Ovary (tissue), 9 donors: ENCODE data around the gene ATP7B. TPM values are rescaled to one million over a fixed set of nuclear protein-coding genes. Genes with fewer than 3 reads are reported as not detected.
"Not testable (repeated sequence)": the region's sequence is repeated elsewhere in the genome, so short reads cannot be mapped to it uniquely, and the experiment has no call there.

Source experiments
- DNase-seq, 5 donors: peaks; one replicate each; pipeline ENCODE4 v3.0.0-alpha.2; 2019 to 2020
- H3K27ac ChIP-seq, 2 donors: fragments of 200-600 bp; one replicate each; pipeline versions ENCODE4 v1.5.1 to v1.8.0; 2019 to 2022
- H3K27me3 ChIP-seq: fragments of 200-600 bp; one replicate; pipeline ENCODE4 v1.8.0; 2022
- H3K36me3 ChIP-seq: fragments of 200-600 bp; sonication (generic); one replicate; pipeline ENCODE4 v1.5.1; 2019
- H3K4me1 ChIP-seq: one replicate; pipeline ENCODE4 v1.8.1; 2013; ENCODE audit warnings: mild to moderate bottlenecking, moderate library complexity; ENCODE audit not compliant: insufficient read depth
- H3K4me3 ChIP-seq: fragments of 200-600 bp; sonication (generic); one replicate; pipeline ENCODE4 v1.5.1; 2017
- H3K9me3 ChIP-seq, 2 donors: fragments of 200-600 bp in 1 of 2; sonication (generic) in 1 of 2; one replicate each; pipeline versions ENCODE4 v1.5.1 to v1.8.1; 2013 to 2019; ENCODE audit warnings: mild to moderate bottlenecking in 1 of 2, moderate library complexity in 1 of 2
- EP300 ChIP-seq: sonication (generic); formaldehyde crosslinking; IDR thresholded peaks from one replicate; pipeline ENCODE4 v1.6.1; 2017; ENCODE audit warnings: antibody characterized with exemption
- POLR2A ChIP-seq: fragments of 450-650 bp; IDR thresholded peaks from one replicate; pipeline ENCODE4 v1.6.1; 2017; ENCODE audit warnings: antibody characterized with exemption, mild to moderate bottlenecking, moderate library complexity
- WGBS, 3 donors: extraction: QIAGEN DNeasy Blood & Tissue Kit in 1 of 3; methylation state at CpG; one replicate each; pipeline versions ENCODE4 v1.1.5 to v1.1.7; 2013 to 2017; 5-methylcytosine and 5-hydroxymethylcytosine counted together
- intact Hi-C, 4 donors: fragments of 100-400 bp; cut with DNase I; formaldehyde crosslinking; loops; one replicate each; pipeline versions ENCODE4 v1.11.0 to v1.15.1; 2022 to 2023
- polyA plus RNA-seq, 2 donors: library from polyadenylated mRNA; stranded (reverse); fragments of 200-250 nt in 1 of 2; fragments of 350-450 nt in 1 of 2; fragmentation: Illumina TruSeq in 1 of 2; extraction: RNeasy Lipid Tissue Mini Kit (QIAGEN cat#74804) in 1 of 2; gene quantifications; one replicate each; pipeline ENCODE4 v1.2.3, GENCODE V29; 2013 to 2014
- total RNA-seq, 7 donors: library from RNA; depleted of rRNA in 2 of 7; stranded (reverse); fragments of >200 nt in 2 of 7; fragmentation: NEBNext Ultra II Directional in 3 of 7; extraction: Animal tissue kit (Norgen Biotek cat#: 25700) in 3 of 7; gene quantifications; one replicate each; pipeline versions ENCODE4 v1.1.0 to v1.2.4, GENCODE V29; 2016 to 2023
- TF ChIP-seq, protein P1 (sequence below), 3 donors: fragments of 450-650 bp in 2 of 3; fragments of 200-600 bp in 1 of 3; IDR thresholded peaks; one replicate each; pipeline versions ENCODE4 v1.5.1 to v1.8.0; 2016 to 2022; ENCODE audit warnings: antibody characterized with exemption in 3 of 3, mild to moderate bottlenecking in 1 of 3
- donor health status: DM: no; HTN: no; CAD: no; lungs with moderate emphysema.
- donor health status: DM: no; HTN: no; CAD: no.
- donor health status: Bipolar disorder and iron deficiency.
- donor health status: DM: yes; HTN: yes; CAD: no.
- donor health status: DM: no; HTN: no; CAD: no.
- donor health status: DM: yes; HTN: yes; CAD: no.

ATP7B gene
- total and polyA plus RNA-seq, 9 donors = 2.9 to 7.3 (median 5.1) TPM

- H3K4me3 ChIP-seq = no peak overlapping the region
- H3K27me3 ChIP-seq = no peaks in the 10 kb centered on the region
- 39 to 44% (median 40%) methylated on average over 9 of the region's 9 CpGs for WGBS, 3 donors
- TF ChIP-seq, protein P1, sequence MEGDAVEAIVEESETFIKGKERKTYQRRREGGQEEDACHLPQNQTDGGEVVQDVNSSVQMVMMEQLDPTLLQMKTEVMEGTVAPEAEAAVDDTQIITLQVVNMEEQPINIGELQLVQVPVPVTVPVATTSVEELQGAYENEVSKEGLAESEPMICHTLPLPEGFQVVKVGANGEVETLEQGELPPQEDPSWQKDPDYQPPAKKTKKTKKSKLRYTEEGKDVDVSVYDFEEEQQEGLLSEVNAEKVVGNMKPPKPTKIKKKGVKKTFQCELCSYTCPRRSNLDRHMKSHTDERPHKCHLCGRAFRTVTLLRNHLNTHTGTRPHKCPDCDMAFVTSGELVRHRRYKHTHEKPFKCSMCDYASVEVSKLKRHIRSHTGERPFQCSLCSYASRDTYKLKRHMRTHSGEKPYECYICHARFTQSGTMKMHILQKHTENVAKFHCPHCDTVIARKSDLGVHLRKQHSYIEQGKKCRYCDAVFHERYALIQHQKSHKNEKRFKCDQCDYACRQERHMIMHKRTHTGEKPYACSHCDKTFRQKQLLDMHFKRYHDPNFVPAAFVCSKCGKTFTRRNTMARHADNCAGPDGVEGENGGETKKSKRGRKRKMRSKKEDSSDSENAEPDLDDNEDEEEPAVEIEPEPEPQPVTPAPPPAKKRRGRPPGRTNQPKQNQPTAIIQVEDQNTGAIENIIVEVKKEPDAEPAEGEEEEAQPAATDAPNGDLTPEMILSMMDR (IDR thresholded peaks at IDR 0.05) = no peak
- TF ChIP-seq EP300 (no peak), POLR2A (no peak)
- peaks cover 8% of the 10 kb centered on the region for H3K4me1 ChIP-seq
- no peaks in the 10 kb centered on the region for H3K36me3 ChIP-seq
- intact Hi-C loops = no loop called here
- no peak for DNase-seq
- no peaks in the 10 kb centered on the region for H3K9me3 ChIP-seq
- no peak overlapping the region for H3K27ac ChIP-seq
Observed at GRCh38 chr13:51995677-51996551, 15.3 kb downstream of the ATP7B start.

DNA sequence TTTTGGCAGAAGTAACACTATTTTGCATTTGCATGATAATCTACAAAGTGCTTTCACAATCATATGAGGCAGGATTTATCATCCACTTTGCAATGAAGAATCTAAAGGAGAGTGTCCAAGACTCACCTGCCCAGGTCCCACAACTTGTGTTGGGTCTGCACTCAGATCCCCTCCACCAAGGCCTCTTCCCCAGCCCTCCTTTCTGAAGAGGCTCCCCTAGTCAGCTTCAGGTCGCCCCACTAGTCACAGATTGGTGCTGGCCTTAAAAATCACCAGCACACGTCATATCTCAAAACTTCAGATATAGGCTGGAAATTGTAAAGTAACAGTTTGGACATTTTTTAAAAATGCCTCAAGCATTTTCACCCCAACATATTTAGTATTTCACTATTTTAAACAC is 17.5 kb downstream of the ATP7B start:
- WGBS, 3 donors = 77 to 92% (median 91%) methylated on average over 2 of the region's 2 CpGs
- Histone ChIP-seq H3K9me3 (no peaks in the 10 kb centered on the region), H3K4me3 (no peak overlapping the region), H3K36me3 (no peaks in the 10 kb centered on the region), H3K27me3 (no peaks in the 10 kb centered on the region), H3K27ac (no peak overlapping the region), H3K4me1 (peaks cover 8% of the 10 kb centered on the region)
- intact Hi-C loops = no loop called here
- TF ChIP-seq EP300 (no peak), POLR2A (no peak)
- TF ChIP-seq, protein P1 (IDR thresholded peaks at IDR 0.05) = no peak
- DNase-seq = no peak

- TF ChIP-seq EP300 = no peak
- TF ChIP-seq, protein P1 (IDR thresholded peaks at IDR 0.05) = no peak
- intact Hi-C loops = no loop called here
- H3K4me3 ChIP-seq = no peak overlapping the region
- H3K36me3 ChIP-seq = no peaks in the 10 kb centered on the region
- H3K4me1 ChIP-seq = no peaks in the 10 kb centered on the region
- no peak overlapping the region for H3K27ac ChIP-seq
- WGBS, 3 donors = 63 to 78% (median 76%) methylated on average over 3 of the region's 3 CpGs
- DNase-seq = no peak
- no peaks in the 10 kb centered on the region for H3K9me3 ChIP-seq
- no peaks in the 10 kb centered on the region for H3K27me3 ChIP-seq
Observed at GRCh38 chr13:51988988-51989618, 22.1 kb downstream of the ATP7B start.

GRCh38 chr13:51984904-51985303 is 26.3 kb downstream of the ATP7B start:
- intact Hi-C loops, H3K27me3 ChIP-seq, H3K36me3 ChIP-seq, DNase-seq, H3K4me1 ChIP-seq, H3K9me3 ChIP-seq, H3K4me3 ChIP-seq, H3K27ac ChIP-seq: not testable (repeated sequence)
- WGBS, 3 donors = 90 to 92% (median 92%) methylated on average over 4 of the region's 4 CpGs

- 87 to 96% (median 94%) methylated on average over 3 of the region's 3 CpGs for WGBS, 3 donors
- H3K4me3 ChIP-seq, H3K9me3 ChIP-seq, H3K4me1 ChIP-seq, H3K27ac ChIP-seq, H3K36me3 ChIP-seq, H3K27me3 ChIP-seq, DNase-seq, intact Hi-C loops: not testable (repeated sequence)
Observed at GRCh38 chr13:51983292-51983691, 28.0 kb downstream of the ATP7B start.
